Measurements from ENCODE around the gene GPR139. TPM values are rescaled to one million over a fixed set of nuclear protein-coding genes. Genes with fewer than 3 reads are reported as not detected.

GPR139 gene
- total and polyA plus RNA-seq, 9 donors: not detected

DNA sequence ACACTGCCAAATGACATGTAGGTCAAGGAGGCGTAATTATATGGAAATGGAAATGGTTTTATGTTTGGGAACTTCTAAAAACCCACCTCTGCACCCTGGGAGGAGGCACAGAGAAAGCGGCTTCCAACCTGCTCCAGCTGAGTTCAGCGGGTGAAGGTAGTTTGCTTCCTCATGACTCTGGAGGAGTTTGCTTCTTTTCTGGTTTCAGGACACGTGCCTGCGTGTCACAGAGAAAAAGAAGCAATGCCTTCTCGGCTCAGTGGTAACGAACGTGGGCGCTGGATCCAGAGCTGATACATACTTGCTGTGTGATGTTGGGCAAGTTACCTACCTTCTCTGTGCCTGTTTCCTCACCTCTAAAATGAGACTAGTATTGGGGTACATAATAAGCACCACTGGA is 22.1 kb downstream of the GPR139 start:
- Histone ChIP-seq H3K4me3 (no peak overlapping the region), H3K27ac (no peak overlapping the region), H3K36me3 (no peaks in the 10 kb centered on the region), H3K27me3 (no peaks in the 10 kb centered on the region), H3K4me1 (ENCODE audit: insufficient read depth) (no peaks in the 10 kb centered on the region), H3K9me3 (no peaks in the 10 kb centered on the region)
- 82 to 88% (median 87%) methylated on average over 9 of the region's 9 CpGs for WGBS, 3 donors
- TF ChIP-seq POLR2A (IDR thresholded peaks at IDR 0.05) (no peak), EP300 (IDR thresholded peaks at IDR 0.05) (no peak), CTCF (IDR thresholded peaks at IDR 0.05) (no peak)
- intact Hi-C loops (cut with DNase I): no loop called here
- DNase-seq: no peak

DNA sequence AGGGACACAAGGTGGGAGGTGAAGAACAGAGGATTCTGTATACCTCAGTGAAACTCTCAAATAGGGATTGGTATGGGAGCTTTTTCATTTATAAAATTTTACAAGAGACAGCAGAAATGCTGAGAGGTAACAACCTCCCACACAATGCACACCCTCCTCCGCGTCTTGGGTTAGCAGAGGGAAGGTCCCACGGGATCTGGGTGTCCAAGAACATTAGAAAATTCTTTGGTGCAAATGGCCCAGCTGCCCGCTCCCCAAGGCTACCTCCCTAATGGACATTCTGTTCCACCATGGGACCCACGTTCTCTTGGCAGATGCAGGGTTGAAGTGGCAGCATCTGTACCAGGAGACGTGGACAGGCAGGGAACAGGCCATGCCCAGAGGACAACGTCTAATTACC is 22.5 kb downstream of the GPR139 start:
- TF ChIP-seq EP300 (IDR thresholded peaks at IDR 0.05): no peak
- TF ChIP-seq POLR2A (IDR thresholded peaks at IDR 0.05): no peak
- TF ChIP-seq CTCF (IDR thresholded peaks at IDR 0.05): no peak
- Histone ChIP-seq H3K4me1 (ENCODE audit: insufficient read depth) (no peaks in the 10 kb centered on the region), H3K36me3 (no peaks in the 10 kb centered on the region), H3K27me3 (no peaks in the 10 kb centered on the region), H3K27ac (no peak overlapping the region), H3K4me3 (no peak overlapping the region), H3K9me3 (no peaks in the 10 kb centered on the region)
- DNase-seq: no peak
- WGBS, 3 donors: 58 to 59% (median 59%) methylated on average over 7 of the region's 7 CpGs
- intact Hi-C loops (cut with DNase I): no loop called here

DNA sequence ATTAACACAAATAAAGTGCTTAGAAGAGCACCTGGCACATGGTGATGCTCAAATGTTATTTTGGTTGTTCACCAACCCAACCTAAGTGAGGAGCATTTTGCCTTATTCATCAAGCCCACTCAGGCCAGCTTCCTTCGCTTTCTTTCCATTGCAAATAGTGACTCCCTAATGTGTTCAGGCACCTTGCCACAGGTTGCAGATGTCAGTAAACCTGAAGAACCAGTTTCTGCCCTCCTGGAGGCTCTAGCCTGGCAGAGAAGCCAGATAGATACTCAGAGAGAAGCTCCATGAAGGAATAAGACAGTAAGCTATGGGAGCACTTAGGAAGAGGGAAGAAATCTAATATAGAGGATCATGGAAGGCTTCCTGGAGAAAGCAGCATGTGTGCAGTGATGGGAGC is 23.9 kb downstream of the GPR139 start:
- H3K4me3 ChIP-seq: no peak overlapping the region
- no peaks in the 10 kb centered on the region for H3K4me1 ChIP-seq (ENCODE audit: insufficient read depth)
- no peak overlapping the region for H3K27ac ChIP-seq
- no peaks in the 10 kb centered on the region for H3K9me3 ChIP-seq
- 51 to 64% (median 63%) methylated on average over 1 of the region's 1 CpG for WGBS, 3 donors
- no peak for DNase-seq
- H3K27me3 ChIP-seq: no peaks in the 10 kb centered on the region
- no peaks in the 10 kb centered on the region for H3K36me3 ChIP-seq
- no peak for TF ChIP-seq POLR2A (IDR thresholded peaks at IDR 0.05)
- TF ChIP-seq EP300 (IDR thresholded peaks at IDR 0.05): no peak
- no peak for TF ChIP-seq CTCF (IDR thresholded peaks at IDR 0.05)
- intact Hi-C loops (cut with DNase I): no loop called here

DNA sequence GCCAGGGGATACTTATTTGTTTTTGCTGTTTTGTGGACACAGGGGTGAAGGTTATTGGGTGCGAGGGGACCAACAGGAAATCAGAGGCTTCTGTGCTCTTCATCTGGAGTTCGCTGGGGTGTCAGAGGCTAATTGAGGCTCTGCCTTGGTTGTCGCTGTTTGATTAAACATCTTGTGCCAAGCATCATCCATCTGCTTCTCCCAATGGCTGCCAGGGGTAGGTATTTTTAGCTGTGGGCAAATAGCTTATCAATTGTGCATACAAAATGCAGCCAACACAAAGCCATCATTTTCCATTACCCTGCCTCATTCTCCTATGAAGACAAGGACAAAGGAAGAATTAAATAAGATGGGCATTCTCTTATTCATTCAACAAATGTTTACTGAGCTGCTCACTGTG is 27.8 kb downstream of the GPR139 start:
- Histone ChIP-seq H3K36me3 (no peaks in the 10 kb centered on the region), H3K27ac (no peak overlapping the region), H3K4me1 (ENCODE audit: insufficient read depth) (no peaks in the 10 kb centered on the region), H3K27me3 (no peaks in the 10 kb centered on the region), H3K4me3 (no peak overlapping the region), H3K9me3 (no peaks in the 10 kb centered on the region)
- 76 to 87% (median 79%) methylated on average over 3 of the region's 3 CpGs for WGBS, 3 donors
- intact Hi-C loops (cut with DNase I): no loop called here
- no peak for DNase-seq
- TF ChIP-seq POLR2A (IDR thresholded peaks at IDR 0.05) (no peak), EP300 (IDR thresholded peaks at IDR 0.05) (no peak), CTCF (IDR thresholded peaks at IDR 0.05) (no peak)

DNA sequence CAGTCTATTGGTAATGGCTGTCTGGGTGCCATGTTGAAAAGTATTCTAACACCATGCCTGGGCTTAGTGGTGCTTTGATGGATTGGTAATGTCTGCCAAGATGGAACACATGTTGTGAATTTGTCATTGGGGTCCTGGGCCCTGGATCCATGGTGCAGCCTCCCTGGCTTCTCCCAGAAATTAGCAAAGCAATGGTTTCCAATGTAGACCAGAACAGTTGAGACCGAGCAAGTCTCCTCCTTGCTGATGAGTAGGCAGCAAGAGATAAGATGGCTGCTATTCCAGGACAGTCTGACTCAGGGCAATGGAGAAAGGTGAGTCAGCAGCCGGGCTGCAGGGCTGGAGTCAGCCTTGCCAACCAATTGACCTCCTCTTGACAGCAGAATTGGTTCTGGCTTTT is 30.8 kb downstream of the GPR139 start:
- WGBS, 3 donors: 62 to 79% (median 77%) methylated on average over 2 of the region's 2 CpGs
- Histone ChIP-seq H3K36me3 (no peaks in the 10 kb centered on the region), H3K9me3 (no peaks in the 10 kb centered on the region), H3K4me3 (no peak overlapping the region), H3K27ac (no peak overlapping the region), H3K27me3 (no peaks in the 10 kb centered on the region), H3K4me1 (ENCODE audit: insufficient read depth) (no peaks in the 10 kb centered on the region)
- no peak for TF ChIP-seq EP300 (IDR thresholded peaks at IDR 0.05)
- TF ChIP-seq CTCF (IDR thresholded peaks at IDR 0.05): no peak
- TF ChIP-seq POLR2A (IDR thresholded peaks at IDR 0.05): no peak
- DNase-seq: no peak
- intact Hi-C loops (cut with DNase I): no loop called here
